Neuronal stem cell (in vitro differentiated cells): ENCODE results near the gene CACNA2D2.

ENCODE experiments used
- DNase-seq: peaks from one replicate; pipeline ENCODE4 v3.0.0-alpha.2; 2013; ENCODE audit warnings: low spot score
- H2AFZ ChIP-seq: one replicate; pipeline ENCODE4 v1.6.1; 2013; ENCODE audit warnings: mild to moderate bottlenecking, low read length, inconsistent platforms
- H2AK5ac ChIP-seq: 2 replicates; pipeline ENCODE4 v1.6.1; 2013; ENCODE audit warnings: low read depth, mild to moderate bottlenecking, inconsistent platforms, low read length, moderate library complexity, mixed read lengths
- H2BK120ac ChIP-seq: 2 replicates; pipeline ENCODE4 v1.6.1; 2013; ENCODE audit warnings: low read depth, mild to moderate bottlenecking, inconsistent platforms, low read length, moderate library complexity, mixed read lengths
- H2BK12ac ChIP-seq: one replicate; pipeline ENCODE4 v1.6.1; 2013; ENCODE audit warnings: low read length, inconsistent platforms
- H2BK15ac ChIP-seq: 2 replicates; pipeline ENCODE4 v1.6.1; 2013; ENCODE audit warnings: mild to moderate bottlenecking, low read length, inconsistent platforms, mixed read lengths
- H2BK5ac ChIP-seq: one replicate; pipeline ENCODE4 v1.6.1; 2013; ENCODE audit warnings: inconsistent platforms, mild to moderate bottlenecking, low read length, moderate library complexity
- H3K14ac ChIP-seq: one replicate; pipeline ENCODE4 v1.6.1; 2013; ENCODE audit warnings: low read length, inconsistent platforms
- H3K18ac ChIP-seq: 2 replicates; pipeline ENCODE4 v1.6.1; 2013; ENCODE audit warnings: low read length, inconsistent platforms
- H3K23ac ChIP-seq: 2 replicates; pipeline ENCODE4 v1.6.1; 2013; ENCODE audit warnings: low read depth, mild to moderate bottlenecking, mixed read lengths, low read length, inconsistent platforms; ENCODE audit not compliant: poor library complexity
- H3K27ac ChIP-seq: replicated peaks from 3 replicates; pipeline ENCODE4 v1.5.1; 2013; ENCODE audit warnings: low read length, inconsistent platforms
- H3K27me3 ChIP-seq, 3 experiments: 2 replicates each; pipeline ENCODE4 v1.6.1; 2013; ENCODE audit warnings: low read length in 3 of 3, mild to moderate bottlenecking in 2 of 3, inconsistent platforms in 1 of 3, low read depth in 1 of 3, mixed read lengths in 1 of 3, moderate library complexity in 1 of 3; ENCODE audit not compliant: control insufficient read depth in 3 of 3, insufficient read depth in 3 of 3
- H3K36me3 ChIP-seq, 2 donors: replicated peaks in 1 of 2; 2 replicates each; pipeline ENCODE4 v1.6.1; 2013; ENCODE audit warnings: low read length in 2 of 2; ENCODE audit not compliant: control insufficient read depth in 2 of 2, insufficient read depth in 2 of 2
- H3K4ac ChIP-seq: 2 replicates; pipeline ENCODE4 v1.6.1; 2013; ENCODE audit warnings: inconsistent platforms, mild to moderate bottlenecking, low read length, moderate library complexity
- H3K4me1 ChIP-seq, 2 donors: 1 replicate in 1 of 2; 2 replicates in 1 of 2; pipeline ENCODE4 v1.6.1; 2013; ENCODE audit warnings: low read length in 2 of 2, low read depth in 1 of 2; ENCODE audit not compliant: control insufficient read depth in 2 of 2, insufficient read depth in 1 of 2
- H3K4me2 ChIP-seq: one replicate; pipeline ENCODE4 v1.6.1; 2013; ENCODE audit warnings: mild to moderate bottlenecking, low read length, inconsistent platforms; ENCODE audit not compliant: insufficient read depth, poor library complexity, severe bottlenecking
- H3K4me3 ChIP-seq, 2 donors: 2 replicates each; pipeline ENCODE4 v1.5.1; 2013; ENCODE audit warnings: low read length in 2 of 2, mild to moderate bottlenecking in 2 of 2, inconsistent platforms in 1 of 2, moderate library complexity in 1 of 2
- H3K79me1 ChIP-seq: one replicate; pipeline ENCODE4 v1.6.1; 2013; ENCODE audit warnings: low read depth, mild to moderate bottlenecking, inconsistent platforms, low read length, moderate library complexity
- H3K9ac ChIP-seq: one replicate; pipeline ENCODE4 v1.6.1; 2013; ENCODE audit warnings: mild to moderate bottlenecking, low read depth, low read length, inconsistent platforms; ENCODE audit not compliant: poor library complexity
- H3K9me3 ChIP-seq, 2 donors: replicated peaks in 1 of 2; 2 replicates each; pipeline versions ENCODE3 to v1.6.1; 2013; ENCODE audit warnings: low read length in 2 of 2, mild to moderate bottlenecking in 2 of 2, inconsistent platforms in 1 of 2, low read depth in 1 of 2, mixed read lengths in 1 of 2, moderate library complexity in 1 of 2; ENCODE audit not compliant: control insufficient read depth in 2 of 2, insufficient read depth in 1 of 2
- H4K8ac ChIP-seq: one replicate; pipeline ENCODE4 v1.6.1; 2013; ENCODE audit warnings: low read depth, mild to moderate bottlenecking, inconsistent platforms, low read length, moderate library complexity
- H4K91ac ChIP-seq: one replicate; pipeline ENCODE4 v1.6.1; 2013; ENCODE audit warnings: low read length, low read depth, mild to moderate bottlenecking, inconsistent platforms; ENCODE audit not compliant: poor library complexity
- WGBS, 2 donors: extraction: QIAGEN DNeasy Blood & Tissue Kit; methylation state at CpG; one replicate each; pipeline ENCODE4 v1.1.7; 2013; ENCODE audit warnings: missing lambda C conversion rate in 2 of 2, mixed read lengths in 1 of 2; ENCODE audit not compliant: insufficient read length in 2 of 2, insufficient replicate concordance in 1 of 2; ENCODE audit errors: extremely low coverage in 2 of 2; 5-methylcytosine and 5-hydroxymethylcytosine counted together

Gene CACNA2D2

DNA sequence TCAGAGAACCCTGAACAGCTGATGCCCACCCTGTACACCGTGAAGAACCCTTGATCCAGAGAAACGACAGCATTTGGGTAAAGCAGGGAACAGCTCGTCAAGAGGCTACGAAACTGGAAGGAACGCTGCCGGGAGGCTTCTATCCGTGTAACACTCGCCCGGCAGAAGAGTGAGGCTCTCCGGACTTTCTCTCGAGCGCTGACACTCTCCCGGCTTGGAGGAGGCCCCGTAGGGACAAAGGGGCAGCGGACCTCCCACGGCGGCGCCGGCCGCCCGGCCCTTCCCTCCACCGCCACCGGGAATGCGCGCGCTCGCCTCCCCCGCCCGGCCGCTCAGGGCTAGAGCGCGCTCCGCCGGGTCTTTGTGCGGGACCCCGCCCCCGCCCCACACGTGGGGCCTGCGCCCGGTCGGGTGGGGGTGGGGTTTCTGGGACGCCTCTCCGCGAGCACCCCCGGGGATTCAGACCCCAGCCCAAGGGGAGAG lies 182.5 kb downstream of the CACNA2D2 start:
- Histone ChIP-seq H4K8ac (no peak overlapping the region), H3K4me3 (peak overlapping the region; percentile 61 to 84), H2AK5ac (peak overlapping the region; percentile 93), H3K27me3 (no peaks in the 10 kb centered on the region), H3K4me2 (peak overlapping the region; percentile 95), H2BK5ac (peak overlapping the region; percentile 98), H2AFZ (peak overlapping the region; percentile 99), H3K9ac (peak overlapping the region; percentile 82), H3K36me3 (peaks cover 43 to 65% of the 10 kb centered on the region in 2 donors), H3K9me3 (peaks cover 0 to 2% of the 10 kb centered on the region in 2 donors), H3K79me1 (peaks cover 29% of the 10 kb centered on the region), H3K14ac (no peak overlapping the region), H3K23ac (peak overlapping the region; percentile 97), H3K4ac (no peak overlapping the region), H3K4me1 (peaks cover 27 to 39% of the 10 kb centered on the region in 2 donors), H3K18ac (peak overlapping the region; percentile 99), H2BK12ac (no peak overlapping the region), H2BK15ac (peak overlapping the region; percentile 90), H2BK120ac (peak overlapping the region; percentile 99), H3K27ac (peak overlapping the region; percentile 90), H4K91ac (no peak overlapping the region)
- no CpG with 5 or more reads among the region's 45 CpGs for WGBS, 2 donors
- peak; percentile 90 for DNase-seq

- WGBS, 2 donors = no CpG with 5 or more reads among the region's 29 CpGs
- no peak overlapping the region for H2BK120ac ChIP-seq
- peak overlapping the region; percentile 80 for H3K9ac ChIP-seq
- peaks cover 27 to 39% of the 10 kb centered on the region in 2 donors for H3K4me1 ChIP-seq
- peaks cover 46 to 63% of the 10 kb centered on the region in 2 donors for H3K36me3 ChIP-seq
- H3K4ac ChIP-seq = no peak overlapping the region
- H3K4me3 ChIP-seq = peak overlapping the region; percentile 61 to 84
- H2AFZ ChIP-seq = no peak overlapping the region
- no peak for DNase-seq
- peak overlapping the region; percentile 93 for H2AK5ac ChIP-seq
- peak overlapping the region; percentile 56 for H3K23ac ChIP-seq
- H3K9me3 ChIP-seq = peaks cover 0 to 4% of the 10 kb centered on the region in 2 donors
- peak overlapping the region; percentile 95 for H3K4me2 ChIP-seq
- H4K91ac ChIP-seq = peak overlapping the region; percentile 94
- peak overlapping the region; percentile 57 for H3K14ac ChIP-seq
- peak overlapping the region; percentile 71 for H3K27ac ChIP-seq
- peak overlapping the region; percentile 55 for H4K8ac ChIP-seq
- peak overlapping the region; percentile 76 for H3K18ac ChIP-seq
- H2BK12ac ChIP-seq = peak overlapping the region; percentile 41
- H2BK15ac ChIP-seq = peak overlapping the region; percentile 90
- no peak overlapping the region for H2BK5ac ChIP-seq
- H3K79me1 ChIP-seq = peaks cover 33% of the 10 kb centered on the region
- H3K27me3 ChIP-seq = no peaks in the 10 kb centered on the region
Measured at GRCh38 chr3:50319894-50320625, 183.4 kb downstream of the CACNA2D2 start.

DNA sequence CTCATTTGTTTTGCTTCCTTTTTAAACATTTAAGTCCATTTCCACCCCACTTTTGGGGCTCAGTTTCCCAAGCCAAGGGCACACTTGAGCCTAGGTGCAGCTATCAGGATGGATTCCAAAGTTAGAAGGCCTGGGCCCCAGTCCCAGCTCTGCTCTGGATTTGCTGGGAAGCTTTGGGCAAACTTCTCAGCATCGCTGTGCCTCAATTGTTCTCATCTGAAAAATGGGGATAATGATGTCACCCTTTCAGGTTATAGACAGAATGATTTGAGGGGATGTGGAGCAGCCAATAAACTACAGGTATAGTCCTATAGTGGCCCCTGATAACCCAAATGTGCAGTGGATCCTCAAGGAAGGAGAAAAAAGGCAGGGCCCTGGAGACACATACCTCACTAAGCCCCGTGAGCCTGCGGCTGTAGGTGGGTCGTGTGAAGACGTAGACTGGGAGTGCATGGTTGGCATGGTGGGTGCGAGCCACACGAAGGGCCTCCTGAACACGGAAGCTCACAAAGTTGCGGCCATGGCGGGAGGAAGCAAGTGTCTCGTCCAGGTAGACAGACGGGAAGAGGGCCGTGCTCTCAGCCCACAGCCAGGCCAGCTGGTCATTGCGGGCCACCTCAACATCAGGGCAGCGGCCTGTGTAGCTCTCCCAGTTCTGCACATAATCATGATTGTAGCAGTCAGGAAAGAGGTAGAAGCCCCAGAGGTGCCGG lies 184.1 kb downstream of the CACNA2D2 start:
- Histone ChIP-seq H3K14ac (no peak overlapping the region), H3K27ac (no peak overlapping the region), H2BK120ac (no peak overlapping the region), H3K4me1 (peaks cover 27 to 38% of the 10 kb centered on the region in 2 donors), H2BK5ac (no peak overlapping the region), H3K27me3 (no peaks in the 10 kb centered on the region), H3K9ac (no peak overlapping the region), H3K18ac (no peak overlapping the region), H3K4me3 (peak overlapping the region; percentile 12 to 61), H2AK5ac (no peak overlapping the region), H4K8ac (no peak overlapping the region), H2AFZ (no peak overlapping the region), H4K91ac (no peak overlapping the region), H3K36me3 (peaks cover 50 to 64% of the 10 kb centered on the region in 2 donors), H3K79me1 (peaks cover 37% of the 10 kb centered on the region), H3K4ac (no peak overlapping the region), H2BK12ac (no peak overlapping the region), H3K4me2 (no peak overlapping the region), H3K9me3 (peaks cover 0 to 4% of the 10 kb centered on the region in 2 donors), H2BK15ac (no peak overlapping the region), H3K23ac (no peak overlapping the region)
- no peak for DNase-seq
- WGBS, 2 donors = no CpG with 5 or more reads among the region's 16 CpGs

GRCh38 chr3:50318615-50319014 lies 184.8 kb downstream of the CACNA2D2 start:
- Histone ChIP-seq H2BK12ac (no peak overlapping the region), H3K4ac (no peak overlapping the region), H3K14ac (no peak overlapping the region), H2AK5ac (peak overlapping the region; percentile 57), H4K8ac (no peak overlapping the region), H3K27ac (no peak overlapping the region), H2BK120ac (no peak overlapping the region), H3K18ac (no peak overlapping the region), H3K4me1 (peaks cover 24 to 35% of the 10 kb centered on the region in 2 donors), H3K79me1 (peaks cover 34% of the 10 kb centered on the region), H2AFZ (no peak overlapping the region), H2BK15ac (no peak overlapping the region), H3K27me3 (no peaks in the 10 kb centered on the region), H3K9ac (peak overlapping the region; percentile 25), H3K23ac (peak overlapping the region; percentile 32), H2BK5ac (no peak overlapping the region), H4K91ac (no peak overlapping the region), H3K9me3 (peaks cover 0 to 4% of the 10 kb centered on the region in 2 donors), H3K4me3 (no peak overlapping the region), H3K4me2 (no peak overlapping the region), H3K36me3 (peaks cover 47 to 58% of the 10 kb centered on the region in 2 donors)
- no CpG with 5 or more reads among the region's 10 CpGs for WGBS, 2 donors
- DNase-seq = no peak
